Measurements from ENCODE around the gene IL27RA.
"Not testable (repeated sequence)": the region's sequence is repeated elsewhere in the genome, so short reads cannot be mapped to it uniquely, and the experiment has no call there.

The IL27RA gene

GRCh38 chr19:14028901-14029300 is 2.7 kb upstream of the IL27RA start:
- no peak for DNase-seq

GRCh38 chr19:14030997-14031718 is 404 bp upstream of the IL27RA start:
- no peak for DNase-seq

- DNase-seq, result no peak
Observed at GRCh38 chr19:14033946-14034345, 2.4 kb downstream of the IL27RA start.

- DNase-seq, result not testable (repeated sequence)
Observed at GRCh38 chr19:14035159-14035558, 3.6 kb downstream of the IL27RA start.

GRCh38 chr19:14035706-14036105 is 4.1 kb downstream of the IL27RA start:
- no peak for DNase-seq

- DNase-seq, result no peak
Observed at GRCh38 chr19:14039181-14039580, 7.6 kb downstream of the IL27RA start.

- not testable (repeated sequence) for DNase-seq
Observed at GRCh38 chr19:14042659-14043608, 11.4 kb downstream of the IL27RA start.

GRCh38 chr19:14047866-14048265 is 16.3 kb downstream of the IL27RA start:
- DNase-seq, result not testable (repeated sequence)

GRCh38 chr19:14048443-14049153 is 17.0 kb downstream of the IL27RA start:
- DNase-seq, result no peak

- DNase-seq, result no peak
Observed at GRCh38 chr19:14050512-14050911, 18.9 kb downstream of the IL27RA start.

- not testable (repeated sequence) for DNase-seq
Observed at GRCh38 chr19:14050961-14051360, 19.4 kb downstream of the IL27RA start.

- DNase-seq, result no peak
Observed at GRCh38 chr19:14051980-14052379, 20.4 kb downstream of the IL27RA start.

GRCh38 chr19:14052470-14052869 is 20.9 kb downstream of the IL27RA start:
- no peak for DNase-seq

GRCh38 chr19:14053032-14053431 is 21.5 kb downstream of the IL27RA start:
- DNase-seq, result no peak

GRCh38 chr19:14053500-14053899 is 21.9 kb downstream of the IL27RA start:
- DNase-seq, result no peak

- no peak for DNase-seq
Observed at GRCh38 chr19:14054099-14054498, 22.5 kb downstream of the IL27RA start.

GRCh38 chr19:14054721-14055120 is 23.2 kb downstream of the IL27RA start:
- no peak for DNase-seq

- DNase-seq, result no peak
Observed at GRCh38 chr19:14055396-14055795, 23.8 kb downstream of the IL27RA start.

GRCh38 chr19:14056069-14056666 is 24.6 kb downstream of the IL27RA start:
- no peak for DNase-seq

- no peak for DNase-seq
Observed at GRCh38 chr19:14056741-14057356, 25.3 kb downstream of the IL27RA start.

GRCh38 chr19:14058182-14059092 is 26.9 kb downstream of the IL27RA start:
- no peak for DNase-seq

All from right kidney (tissue), 1 donor.